ENCODE measurements around the gene BCKDHA.
"Not testable (repeated sequence)": the region's sequence is repeated elsewhere in the genome, so short reads cannot be mapped to it uniquely, and the experiment has no call there.

The BCKDHA gene

DNA sequence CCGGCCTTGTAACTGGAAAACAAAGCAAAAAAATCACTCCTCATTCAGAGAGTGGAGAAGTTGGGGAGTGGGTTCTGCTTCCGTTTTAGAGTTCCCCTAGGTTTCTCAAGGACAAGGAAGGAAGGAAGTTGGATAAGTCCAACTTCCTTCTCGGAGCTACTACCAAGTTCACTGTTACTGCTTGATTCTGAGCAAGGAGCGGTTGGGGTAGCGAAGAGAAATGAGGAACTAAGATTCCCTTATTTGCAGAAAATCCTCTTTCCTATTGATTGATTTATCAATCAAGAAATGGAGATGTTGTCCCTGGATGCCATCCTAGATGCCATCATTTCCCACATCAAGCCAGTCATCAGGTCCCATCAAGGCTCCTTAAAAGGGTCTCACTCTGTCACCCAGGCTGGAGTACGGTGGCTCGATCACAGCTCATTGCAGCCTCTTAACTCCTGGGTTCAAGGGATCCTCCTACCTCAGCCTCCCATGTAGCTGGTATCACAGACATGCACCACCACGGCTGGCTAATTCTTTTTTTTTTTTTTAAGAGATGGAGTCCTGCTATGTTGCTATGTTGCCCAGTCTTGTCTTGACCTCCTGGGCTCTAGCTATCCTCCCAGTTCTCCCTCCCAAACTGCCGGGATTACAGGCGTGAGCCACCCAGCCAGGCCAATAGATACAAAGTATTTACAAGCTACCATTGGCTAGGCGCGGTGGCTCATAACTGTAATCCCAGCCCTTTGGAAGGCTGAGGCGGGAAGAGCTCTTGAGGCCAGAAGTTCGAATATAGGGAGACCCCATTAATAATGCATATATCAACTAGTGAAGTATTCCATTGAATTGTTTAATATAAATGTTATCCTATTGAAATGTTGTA lies 32.9 kb upstream of the BCKDHA start:
- DNase-seq (ENCODE audit: low read depth in 1 of 2, low spot score in 1 of 2), result no peak

DNA sequence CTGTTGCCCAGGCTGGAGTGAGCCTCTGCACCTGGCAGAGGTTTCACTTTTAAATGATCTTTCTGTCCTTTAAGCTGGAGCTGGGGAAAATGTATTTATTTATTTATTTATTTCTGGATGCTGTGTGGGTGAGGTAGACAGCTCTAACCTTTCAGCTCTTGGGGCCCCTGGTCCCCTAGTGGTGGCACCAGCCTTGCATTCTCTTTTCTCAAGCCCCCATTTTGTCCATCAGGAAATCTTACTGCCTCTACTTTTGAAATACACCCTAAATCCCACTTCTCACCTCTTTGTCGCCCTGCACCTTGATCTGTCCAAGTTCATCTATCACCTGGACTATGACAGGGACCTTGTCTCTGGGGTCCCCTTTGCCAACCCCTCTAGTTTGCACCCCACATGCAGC lies 31.5 kb upstream of the BCKDHA start:
- DNase-seq (ENCODE audit: low read depth in 1 of 2, low spot score in 1 of 2), result no peak

DNA sequence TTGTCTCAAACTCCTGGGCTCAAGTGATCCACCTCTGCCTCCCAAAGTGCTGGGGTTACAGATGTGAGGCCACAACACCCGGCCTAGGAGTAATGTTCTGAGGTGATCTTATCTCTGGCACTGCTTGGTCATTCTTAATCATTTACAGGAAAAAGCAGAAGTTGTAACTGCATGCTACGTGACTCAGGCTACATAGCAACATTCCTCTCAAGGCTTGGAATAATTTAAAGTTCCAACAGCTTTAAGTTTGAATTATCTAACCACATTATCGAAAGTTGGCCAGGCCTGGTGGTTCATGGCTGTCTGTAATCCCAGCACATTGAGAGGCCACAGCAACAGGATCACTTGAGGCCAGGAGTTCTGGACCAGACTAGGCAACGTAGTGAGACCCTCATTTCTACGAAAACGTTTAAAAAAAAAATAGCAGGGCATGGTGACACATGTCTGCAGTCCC lies 29.7 kb upstream of the BCKDHA start:
- DNase-seq (ENCODE audit: low read depth in 1 of 2, low spot score in 1 of 2), result no peak

DNA sequence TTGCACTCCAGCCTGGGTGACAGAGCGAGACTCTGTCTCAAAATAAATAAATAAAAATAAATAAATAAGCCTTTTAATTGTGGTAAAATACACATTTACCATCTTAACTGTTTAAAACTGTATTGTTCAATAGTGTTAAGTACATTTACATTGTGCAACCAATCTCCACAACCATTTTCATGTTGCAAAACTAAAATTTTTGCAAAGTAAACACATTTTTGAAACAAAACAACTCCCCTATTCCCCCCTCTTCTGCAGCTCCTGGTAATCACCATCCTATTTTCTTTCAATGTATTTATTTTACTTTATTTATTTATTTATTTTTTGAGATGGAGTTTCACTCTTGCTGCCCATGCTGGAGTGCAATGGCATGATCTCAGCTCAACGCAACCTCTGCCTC lies 27.8 kb upstream of the BCKDHA start:
- no peak for DNase-seq (ENCODE audit: low read depth in 1 of 2, low spot score in 1 of 2)

DNA sequence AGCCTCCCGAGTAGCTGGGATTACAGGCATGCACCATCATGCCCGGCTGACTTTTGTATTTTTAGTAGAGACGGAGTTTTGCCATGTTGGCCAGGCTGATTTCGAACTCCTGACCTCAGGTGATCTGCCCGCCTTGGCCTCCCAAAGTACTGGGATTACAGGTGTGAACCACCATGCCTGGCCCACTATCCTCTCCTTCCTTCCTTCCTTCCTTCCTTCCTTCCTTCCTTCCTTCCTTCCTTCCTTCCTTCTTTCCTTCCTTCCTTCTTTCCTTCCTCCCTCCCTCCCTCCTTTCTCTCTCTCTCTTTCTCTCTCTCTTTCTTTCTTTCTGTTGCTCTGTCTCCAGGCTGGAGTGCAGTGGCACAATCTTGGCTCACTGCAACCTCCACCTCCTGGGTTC lies 26.5 kb upstream of the BCKDHA start:
- not testable (repeated sequence) for DNase-seq (ENCODE audit: low read depth in 1 of 2, low spot score in 1 of 2)

DNA sequence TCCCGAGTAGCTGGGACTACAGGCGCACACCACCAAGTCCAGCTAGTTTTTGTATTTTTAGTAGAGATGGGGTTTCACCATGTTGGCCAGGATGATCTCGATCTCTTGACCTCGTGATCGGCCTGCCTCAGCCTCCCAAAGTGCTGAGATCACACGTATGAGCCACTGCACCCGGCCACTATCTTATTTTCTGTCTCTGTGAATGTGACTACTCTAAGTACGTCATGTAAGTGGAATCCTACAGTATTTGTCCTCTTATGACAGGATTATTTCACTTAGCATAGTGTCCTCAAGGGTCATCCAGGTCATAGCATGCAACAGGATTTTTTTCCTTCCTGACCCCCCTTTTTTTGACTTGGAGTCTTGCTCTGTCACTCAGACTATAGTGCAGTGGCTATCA lies 26.1 kb upstream of the BCKDHA start:
- no peak for DNase-seq (ENCODE audit: low read depth in 1 of 2, low spot score in 1 of 2)

DNA sequence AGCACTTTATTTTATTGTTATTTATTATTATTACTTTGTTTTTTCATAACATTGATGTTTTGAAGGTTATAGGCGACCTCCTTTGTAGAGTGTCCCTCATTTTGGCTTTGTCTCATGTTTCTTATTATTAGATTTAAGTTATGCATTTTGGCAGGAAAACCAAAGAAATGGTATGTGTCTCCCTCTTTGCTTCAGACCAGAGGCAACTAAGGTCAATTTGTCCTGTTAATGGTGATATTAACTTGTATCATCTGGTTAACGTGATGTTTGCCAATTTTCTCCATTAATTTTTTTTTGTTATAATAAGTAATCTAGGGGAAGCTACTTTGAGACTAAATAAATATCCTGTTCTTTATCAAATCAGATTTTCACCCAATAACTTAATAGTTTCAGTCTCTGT lies 25.1 kb upstream of the BCKDHA start:
- DNase-seq (ENCODE audit: low read depth in 1 of 2, low spot score in 1 of 2), result no peak

DNA sequence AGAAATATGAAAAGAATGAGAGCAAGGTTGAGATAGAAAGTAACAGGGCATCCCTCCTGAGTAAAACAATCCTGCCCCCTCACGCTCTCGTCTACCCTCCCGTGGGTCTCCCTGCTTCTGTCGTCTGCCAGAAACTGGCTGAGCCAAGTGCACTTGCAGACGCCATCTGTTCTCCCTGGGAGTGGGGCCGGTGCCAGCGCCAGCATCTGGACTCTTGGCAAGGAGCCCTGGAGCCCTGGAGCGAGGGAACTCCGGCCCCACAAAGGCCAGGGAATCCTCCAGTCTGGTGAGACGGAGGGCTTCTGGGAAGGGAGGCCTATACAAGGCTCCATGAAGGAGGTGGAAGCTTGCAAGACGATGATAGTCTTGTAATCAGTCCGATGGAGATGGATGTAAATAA lies 23.6 kb upstream of the BCKDHA start:
- no peak for DNase-seq (ENCODE audit: low read depth in 1 of 2, low spot score in 1 of 2)

DNA sequence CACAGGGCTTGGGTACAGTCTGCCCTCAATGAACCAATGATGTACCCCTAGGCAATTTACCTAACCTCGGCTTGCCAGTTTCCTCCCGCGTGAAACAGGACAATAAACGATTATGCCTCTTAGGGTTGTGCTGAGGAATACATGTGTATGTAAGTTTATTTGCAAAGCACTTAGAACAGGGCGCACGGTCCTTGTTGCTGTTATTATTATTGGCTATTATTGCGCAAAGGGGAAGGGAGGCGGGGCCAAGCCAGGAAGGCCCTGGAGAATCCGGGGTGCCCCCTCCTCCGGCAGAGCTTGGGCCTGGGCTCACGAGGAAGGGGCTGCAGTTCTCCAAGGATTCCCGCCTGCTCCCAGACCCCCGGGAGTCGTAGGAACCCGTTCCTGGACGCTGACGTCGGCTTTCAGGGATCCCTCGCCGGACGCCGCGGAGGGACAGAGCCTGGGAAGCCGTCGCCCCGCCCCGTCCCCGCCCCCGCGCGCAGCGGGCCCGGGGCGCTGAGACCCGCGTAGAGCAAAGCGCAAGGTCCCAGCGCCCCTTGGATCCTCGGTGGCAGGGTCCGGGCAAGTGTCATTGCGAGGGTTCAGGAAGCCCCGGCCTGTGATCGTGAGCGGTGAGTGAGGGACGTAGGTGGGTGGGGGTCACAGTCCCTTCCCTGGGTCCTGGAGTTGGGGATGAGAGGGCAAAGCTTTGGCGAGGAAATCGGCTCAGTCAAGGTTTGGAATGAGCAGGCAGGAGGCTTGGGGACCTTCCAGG lies 21.2 kb upstream of the BCKDHA start, which contains the start of gene TMEM91:
Gene TMEM91, plus strand, starts transcription at position 293 of the 757 bp plus-strand sequence. CDS start 1,777 bp downstream, outside the sequence.
- no peak for DNase-seq (ENCODE audit: low read depth in 1 of 2, low spot score in 1 of 2)

DNA sequence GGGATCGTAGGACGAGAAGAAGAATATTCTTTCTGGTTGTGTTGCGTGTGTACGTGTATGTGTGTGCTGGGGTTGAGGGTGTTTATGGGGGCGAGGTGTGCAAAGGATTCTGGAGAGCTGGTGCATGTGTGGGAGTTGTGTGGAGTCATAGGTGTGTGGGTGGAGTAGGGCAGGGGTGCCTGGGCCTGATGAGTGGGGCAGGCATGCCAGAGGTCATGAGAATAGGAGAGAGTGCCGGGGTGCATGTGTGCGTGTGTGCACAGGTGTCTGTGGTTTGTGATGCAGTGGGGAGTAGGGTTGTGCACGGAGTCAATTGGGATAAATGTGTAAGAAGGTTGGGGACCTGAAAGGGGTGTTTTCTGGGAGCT lies 20.6 kb upstream of the BCKDHA start:
- DNase-seq (ENCODE audit: low read depth in 1 of 2, low spot score in 1 of 2), result no peak

DNA sequence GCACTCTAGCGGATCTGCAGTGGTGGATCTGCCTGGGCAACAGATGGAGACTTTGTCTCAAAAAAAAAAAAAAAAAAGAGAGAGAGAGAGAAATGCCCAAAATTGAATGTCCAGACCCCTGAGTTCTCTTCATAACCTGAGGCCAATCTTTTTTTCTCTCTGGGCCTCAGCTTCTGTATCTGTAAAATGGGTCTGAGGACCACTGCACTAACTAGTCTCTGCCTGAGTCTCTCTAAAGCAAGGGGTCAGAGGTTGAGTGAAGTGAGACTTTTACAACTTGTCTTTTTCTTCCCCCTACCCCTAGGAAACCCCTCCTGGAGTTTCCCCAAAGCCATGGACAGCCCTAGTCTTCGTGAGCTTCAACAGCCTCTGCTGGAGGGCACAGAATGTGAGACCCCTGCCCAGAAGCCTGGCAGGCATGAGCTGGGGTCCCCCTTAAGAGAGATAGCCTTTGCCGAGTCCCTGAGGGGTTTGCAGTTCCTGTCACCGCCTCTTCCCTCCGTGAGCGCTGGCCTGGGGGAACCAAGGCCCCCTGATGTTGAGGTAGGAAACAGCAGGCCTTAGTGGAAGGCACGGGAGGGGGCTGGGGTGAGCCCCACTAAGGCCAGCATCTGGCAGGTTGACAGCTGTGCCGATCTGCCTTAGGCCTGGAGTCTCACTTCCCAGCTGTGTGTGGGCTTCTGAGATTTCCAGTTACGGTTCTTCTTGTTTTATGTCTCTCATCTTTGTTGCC lies 19.5 kb upstream of the BCKDHA start:
- DNase-seq (ENCODE audit: low read depth in 1 of 2, low spot score in 1 of 2), result no peak

DNA sequence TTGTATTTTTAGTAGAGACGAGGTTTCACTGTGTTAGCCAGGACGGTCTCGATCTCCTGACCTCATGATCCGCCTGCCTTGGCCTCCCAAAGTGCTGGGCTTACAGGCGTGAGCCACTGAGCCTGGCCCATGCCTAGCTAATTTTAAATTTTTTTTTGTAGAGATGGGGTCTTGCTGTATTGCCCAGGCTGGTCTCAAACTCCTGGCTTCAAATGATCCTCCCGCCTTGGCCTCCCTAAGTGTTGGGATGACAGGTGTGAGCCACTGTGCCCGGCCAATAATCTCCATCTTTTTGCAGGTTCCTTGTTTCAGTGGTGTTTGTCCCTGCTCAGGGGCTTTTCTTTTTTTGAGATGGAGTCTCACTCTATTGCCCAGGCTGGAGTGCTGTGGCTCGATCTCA lies 16.1 kb upstream of the BCKDHA start:
- DNase-seq (ENCODE audit: low read depth in 1 of 2, low spot score in 1 of 2), result not testable (repeated sequence)

DNA sequence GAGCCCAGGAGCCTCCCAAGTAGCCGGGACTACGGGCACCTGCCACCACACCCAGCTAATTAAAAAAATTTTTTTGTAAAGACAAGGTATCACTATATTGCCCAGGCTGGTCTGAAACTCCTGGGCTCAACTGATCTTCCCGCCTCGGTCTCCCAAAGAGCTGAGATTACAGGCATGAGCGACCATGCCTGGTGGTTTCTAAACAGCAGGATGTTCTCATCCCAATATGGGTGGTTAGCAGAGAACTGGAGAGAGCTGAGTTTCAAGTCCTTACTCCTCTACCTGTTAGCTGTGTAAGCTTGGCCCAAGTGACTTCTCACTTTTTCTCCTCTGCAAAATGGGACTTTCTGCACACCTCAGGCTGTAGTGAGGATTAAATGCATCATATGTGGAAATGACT lies 13.3 kb upstream of the BCKDHA start:
- DNase-seq (ENCODE audit: low read depth in 1 of 2, low spot score in 1 of 2), result no peak

DNA sequence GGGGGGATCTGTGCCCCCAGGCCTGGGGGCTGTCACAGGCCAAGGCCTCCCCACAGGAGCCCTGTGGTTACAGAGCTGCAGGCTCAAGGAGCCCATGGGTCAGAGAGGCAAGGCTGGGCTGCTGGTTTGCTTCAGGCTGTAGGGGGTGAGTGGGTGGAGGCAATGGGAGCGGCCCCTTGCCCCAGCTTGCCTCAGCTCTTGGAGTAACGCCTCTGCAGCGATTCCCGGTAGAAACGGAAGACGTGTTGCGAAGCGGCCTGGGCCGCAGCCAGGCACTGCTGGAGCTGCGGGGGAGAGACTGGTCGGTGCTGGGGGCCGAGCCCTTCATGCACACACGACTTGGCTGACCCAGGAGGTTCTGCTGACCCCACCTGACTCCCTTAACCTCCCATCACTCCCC lies 11.2 kb upstream of the BCKDHA start:
- no peak for DNase-seq (ENCODE audit: low read depth in 1 of 2, low spot score in 1 of 2)

DNA sequence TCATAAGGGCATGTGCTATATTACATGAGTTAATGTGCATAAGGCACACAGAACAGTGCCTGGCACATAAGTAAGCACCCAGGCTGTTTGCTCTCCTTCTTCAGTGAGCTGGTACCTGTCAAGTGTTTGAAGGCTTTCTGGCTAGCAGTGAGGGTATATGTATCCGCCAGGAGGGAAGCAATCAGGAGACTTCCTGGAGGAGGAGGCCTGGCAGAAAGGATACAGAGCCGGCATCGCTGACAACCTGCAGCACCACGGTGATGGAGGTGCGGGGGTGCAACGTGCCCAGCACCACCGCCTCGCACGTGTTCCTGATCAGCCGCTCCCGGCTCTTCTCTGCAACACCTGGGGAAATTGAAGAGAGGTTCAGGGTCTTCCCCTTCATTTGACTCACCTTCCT lies 6.0 kb upstream of the BCKDHA start:
- DNase-seq (ENCODE audit: low read depth in 1 of 2, low spot score in 1 of 2), result no peak

DNA sequence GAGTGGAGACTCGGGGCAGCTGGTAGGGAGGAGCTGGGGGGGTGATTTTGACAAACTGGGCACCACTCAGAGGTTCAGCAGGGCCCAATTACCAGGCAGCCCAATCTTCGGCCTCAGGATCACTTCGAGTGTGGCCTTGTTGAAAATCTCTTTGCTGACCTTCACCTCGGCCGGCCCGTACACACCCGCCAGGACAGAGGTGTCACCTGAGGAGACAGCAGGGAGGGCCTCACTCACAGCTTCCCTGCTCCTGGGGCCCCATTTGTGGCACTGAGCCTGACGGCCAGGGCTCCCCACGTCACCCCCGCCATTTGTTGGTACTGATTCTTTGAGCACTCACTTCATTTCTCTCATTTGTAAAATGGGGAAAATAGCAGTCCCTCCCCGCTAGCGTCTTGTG lies 4.8 kb upstream of the BCKDHA start:
- no peak for DNase-seq (ENCODE audit: low read depth in 1 of 2, low spot score in 1 of 2)

DNA sequence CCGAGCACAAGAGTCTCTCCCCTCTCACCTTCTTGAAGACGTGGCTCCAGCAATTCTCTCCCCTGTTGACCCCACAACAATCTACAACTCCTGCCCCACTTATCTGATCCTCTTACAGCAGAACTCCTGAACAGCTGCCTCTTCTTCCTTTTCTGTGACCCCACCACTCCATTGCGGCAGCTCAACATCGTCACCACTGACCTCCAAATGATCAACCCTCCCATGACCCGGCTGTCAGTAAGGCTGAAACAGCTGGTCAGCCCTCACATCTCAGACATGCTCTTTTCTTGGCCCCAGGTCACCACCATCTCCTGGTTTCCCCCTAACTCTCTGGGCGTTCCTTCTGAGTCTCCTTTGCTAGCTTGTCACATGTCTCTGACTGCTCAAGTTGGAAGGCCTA lies 2.3 kb upstream of the BCKDHA start:
- no peak for DNase-seq (ENCODE audit: low read depth in 1 of 2, low spot score in 1 of 2)

DNA sequence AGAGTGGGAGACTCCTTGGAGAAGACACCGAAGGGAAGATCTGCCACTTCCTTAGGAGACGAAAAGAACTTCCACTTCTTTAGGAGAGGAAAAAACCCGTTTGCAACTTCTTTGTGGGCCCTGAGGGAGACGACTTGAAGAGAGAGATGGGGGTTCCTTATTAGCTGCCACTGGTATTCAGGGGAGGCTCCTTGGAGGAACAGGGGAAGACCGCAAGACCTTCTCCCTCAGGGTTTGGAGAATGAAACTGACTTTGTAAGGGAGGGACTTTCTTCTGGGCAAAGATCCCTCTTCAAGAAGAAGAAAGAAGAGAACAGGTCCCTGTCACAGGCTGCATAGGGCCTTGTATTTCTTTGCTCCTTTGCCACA lies 416 bp downstream of the BCKDHA start:
- DNase-seq (ENCODE audit: low read depth in 1 of 2, low spot score in 1 of 2), result no peak

DNA sequence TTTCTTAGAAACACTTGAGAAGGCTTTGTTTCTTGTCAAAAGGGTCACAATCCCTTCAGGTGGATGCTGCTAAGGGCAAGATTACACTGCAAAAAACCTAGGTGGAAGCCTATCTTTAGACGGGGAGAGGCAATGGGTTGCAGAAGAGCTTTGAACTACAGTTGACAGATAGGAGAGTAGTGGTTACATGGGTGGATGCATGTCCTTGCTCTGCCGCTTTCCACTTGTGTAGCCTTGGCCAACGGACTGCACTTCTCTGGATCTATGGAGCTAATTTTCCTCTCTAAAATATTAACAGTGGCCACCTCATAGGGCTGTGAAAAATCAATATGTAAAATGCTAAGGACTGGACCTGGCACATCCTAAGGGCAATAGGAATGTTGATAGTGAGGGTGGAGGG lies 980 bp downstream of the BCKDHA start:
- no peak for DNase-seq (ENCODE audit: low read depth in 1 of 2, low spot score in 1 of 2)

DNA sequence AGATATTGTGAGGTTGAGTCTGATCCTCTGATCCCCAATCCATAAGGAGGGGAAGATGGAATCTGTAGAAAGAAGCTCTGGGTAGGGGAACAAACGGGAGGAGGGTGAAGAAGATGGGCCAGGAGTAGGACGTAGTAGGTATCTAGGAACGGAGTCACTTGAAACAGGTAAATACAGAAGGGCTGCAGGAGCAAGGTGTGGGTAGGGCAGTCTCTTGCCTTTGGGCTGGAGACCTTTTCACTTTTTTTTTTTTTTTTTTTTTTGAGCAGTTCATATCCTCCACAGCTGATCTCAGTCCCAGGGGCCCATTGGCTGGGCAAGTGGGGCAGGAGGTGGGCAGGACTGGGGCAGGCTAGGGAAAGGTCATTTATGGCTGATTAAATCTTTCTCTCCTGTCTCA lies 1.5 kb downstream of the BCKDHA start:
- DNase-seq (ENCODE audit: low read depth in 1 of 2, low spot score in 1 of 2), result no peak

DNA sequence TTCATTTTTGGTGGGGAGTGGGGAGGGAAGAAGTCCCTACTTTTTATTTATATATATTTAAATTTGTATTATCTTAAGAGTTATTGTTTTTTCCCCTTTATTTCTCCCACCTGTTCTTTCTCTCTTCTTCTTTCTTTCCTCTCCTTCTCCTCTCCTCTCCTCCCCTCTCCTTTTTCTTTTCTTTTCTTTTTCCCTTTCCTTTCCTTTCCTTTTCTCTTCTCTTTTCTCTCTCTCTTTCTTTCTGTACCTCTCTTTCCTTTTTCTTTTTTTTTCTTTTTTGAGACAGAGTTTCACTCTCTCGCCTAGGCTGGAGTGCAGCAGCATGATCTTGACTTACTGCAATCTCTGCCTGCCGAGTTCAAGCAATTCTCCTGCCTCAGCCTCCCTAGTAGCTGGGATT lies 1.9 kb downstream of the BCKDHA start:
- no peak for DNase-seq (ENCODE audit: low read depth in 1 of 2, low spot score in 1 of 2)

DNA sequence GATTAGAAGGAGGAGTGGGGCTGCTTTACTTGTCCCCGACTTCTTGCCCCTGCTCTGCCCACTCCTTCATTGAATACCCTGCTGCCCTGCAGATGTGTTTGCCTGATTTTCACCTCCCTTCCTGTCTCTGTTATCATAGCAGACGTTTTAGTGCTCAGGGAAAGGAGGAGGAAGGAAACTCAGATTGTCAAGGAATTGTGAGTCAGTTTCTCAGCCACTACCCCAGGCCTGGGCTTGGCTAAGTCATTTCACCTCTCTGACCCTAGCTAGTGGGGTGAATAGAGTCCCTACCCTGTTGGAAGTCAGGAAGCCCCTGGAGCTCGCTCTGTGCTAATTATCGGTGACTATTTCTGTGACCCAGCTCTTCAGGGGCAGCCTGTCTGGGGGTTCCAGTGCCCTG lies 3.9 kb downstream of the BCKDHA start:
- no peak for DNase-seq (ENCODE audit: low read depth in 1 of 2, low spot score in 1 of 2)
